Keratinocyte (primary cell): ENCODE measurements around the gene CTNNBL1. TPM values are rescaled to one million over a fixed set of nuclear protein-coding genes. Genes with fewer than 3 reads are reported as not detected.

Experiments used
- DNase-seq: peaks from one replicate; pipeline ENCODE4 v3.0.0-alpha.2; 2011; ENCODE audit warnings: low read depth, missing footprints, low spot score
- FAIRE-seq: peaks from 2 replicates; lab custom pipeline; 2011; peaks lifted over from hg19 to GRCh38; lab: Jason Lieb, UNC
- H2AFZ ChIP-seq: 2 replicates; pipeline ENCODE4 v1.6.0; 2012; ENCODE audit warnings: low read length, control low read depth, inconsistent platforms; ENCODE audit not compliant: control insufficient read depth
- H3K27ac ChIP-seq: 2 replicates; pipeline ENCODE4 v1.5.1; 2011; ENCODE audit warnings: low read length; ENCODE audit not compliant: control insufficient read depth, insufficient read depth
- H3K27me3 ChIP-seq: 3 replicates; pipeline ENCODE4 v1.6.0; 2011; ENCODE audit warnings: low read length; ENCODE audit not compliant: control insufficient read depth, insufficient read depth; ENCODE audit errors: extremely low read depth
- H3K36me3 ChIP-seq, 2 experiments: 2 replicates in 1 of 2; 3 replicates in 1 of 2; pipeline ENCODE4 v1.5.1; 2011; ENCODE audit warnings: low read length in 2 of 2, mild to moderate bottlenecking in 1 of 2; ENCODE audit not compliant: control insufficient read depth in 2 of 2, insufficient read depth in 2 of 2; ENCODE audit errors: extremely low read depth in 1 of 2
- H3K4me1 ChIP-seq: 3 replicates; pipeline ENCODE4 v1.5.1; 2011; ENCODE audit warnings: low read length; ENCODE audit not compliant: control insufficient read depth, insufficient read depth; ENCODE audit errors: extremely low read depth
- H3K4me2 ChIP-seq: 3 replicates; pipeline ENCODE4 v1.6.0; 2011; ENCODE audit warnings: low read depth, low read length; ENCODE audit not compliant: control insufficient read depth, insufficient read depth; ENCODE audit errors: extremely low read depth
- H3K4me3 ChIP-seq, 3 experiments: fragments of 200-600 bp in 1 of 3; sonication (generic) in 1 of 3; 2 replicates in 2 of 3; 3 replicates in 1 of 3; pipeline ENCODE4 v1.5.1; 2011 to 2016; ENCODE audit warnings: low read length in 3 of 3, mild to moderate bottlenecking in 3 of 3, control low read depth in 2 of 3, inconsistent platforms in 1 of 3, low read depth in 1 of 3, mixed read lengths in 1 of 3, mixed run types in 1 of 3, moderate library complexity in 1 of 3; ENCODE audit not compliant: control insufficient read depth in 2 of 3, insufficient read depth in 2 of 3; ENCODE audit errors: extremely low read depth in 1 of 3
- H3K79me2 ChIP-seq: 2 replicates; pipeline ENCODE4 v1.6.0; 2012; ENCODE audit warnings: low read length; ENCODE audit not compliant: control insufficient read depth, insufficient read depth
- H3K9ac ChIP-seq: 3 replicates; pipeline ENCODE4 v1.6.0; 2011; ENCODE audit warnings: low read length; ENCODE audit not compliant: control insufficient read depth, insufficient read depth; ENCODE audit errors: extremely low read depth
- H3K9me1 ChIP-seq: 3 replicates; pipeline ENCODE4 v1.6.0; 2011; ENCODE audit warnings: low read length; ENCODE audit not compliant: control insufficient read depth, insufficient read depth; ENCODE audit errors: extremely low read depth
- H3K9me3 ChIP-seq: 2 replicates; pipeline ENCODE4 v1.5.1; 2012; ENCODE audit warnings: low read depth, low read length; ENCODE audit not compliant: control insufficient read depth
- H4K20me1 ChIP-seq: 3 replicates; pipeline ENCODE4 v1.6.0; 2011; ENCODE audit warnings: low read length; ENCODE audit not compliant: control insufficient read depth, insufficient read depth; ENCODE audit errors: extremely low read depth
- EZH2 ChIP-seq: IDR thresholded peaks from one replicate; pipeline ENCODE4 v1.6.1; 2012; ENCODE audit warnings: inconsistent platforms, mild to moderate bottlenecking, low read length, moderate library complexity
- dilution Hi-C: fragments of 300-500 bp; cut with MboI; formaldehyde crosslinking; loops from one replicate; pipeline ENCODE4 v1.7.0; 2020; ENCODE audit warnings: low sequenced_read_pairs; ENCODE audit not compliant: extremely low pct_ligation_motif_present
- polyA plus RNA-seq, 5 experiments: library from polyadenylated mRNA; depleted of rRNA in 3 of 5; stranded (reverse) in 3 of 5; stranded (forward) in 1 of 5; unstranded in 1 of 5; fragments of >200 nt; gene quantifications; 1 replicate in 1 of 5; 2 replicates in 3 of 5; 3 replicates in 1 of 5; pipeline versions ENCODE4 v1.2.1 to v1.2.3, GENCODE V29; 2011 to 2012; ENCODE audit warnings: missing spikeins in 2 of 5, low read depth in 1 of 5, low replicate concordance in 1 of 5
- TF ChIP-seq, protein P1 (sequence below), 3 experiments: IDR thresholded peaks in 1 of 3; conservative IDR thresholded peaks in 1 of 3; optimal IDR thresholded peaks in 1 of 3; 2 replicates in 2 of 3; 3 replicates in 1 of 3; pipeline versions ENCODE3 to v1.5.1; 2011; ENCODE audit warnings: low read length in 3 of 3, mild to moderate bottlenecking in 3 of 3, moderate library complexity in 2 of 3, control low read depth in 1 of 3, inconsistent platforms in 1 of 3; ENCODE audit not compliant: insufficient read depth in 2 of 3; ENCODE audit errors: extremely low read depth in 1 of 3

CTNNBL1 gene
- polyA plus RNA-seq, 1 donor (not counting 4 experiments of a cell fraction or from before 2014, with no cell fraction given), result 37.0 TPM

DNA sequence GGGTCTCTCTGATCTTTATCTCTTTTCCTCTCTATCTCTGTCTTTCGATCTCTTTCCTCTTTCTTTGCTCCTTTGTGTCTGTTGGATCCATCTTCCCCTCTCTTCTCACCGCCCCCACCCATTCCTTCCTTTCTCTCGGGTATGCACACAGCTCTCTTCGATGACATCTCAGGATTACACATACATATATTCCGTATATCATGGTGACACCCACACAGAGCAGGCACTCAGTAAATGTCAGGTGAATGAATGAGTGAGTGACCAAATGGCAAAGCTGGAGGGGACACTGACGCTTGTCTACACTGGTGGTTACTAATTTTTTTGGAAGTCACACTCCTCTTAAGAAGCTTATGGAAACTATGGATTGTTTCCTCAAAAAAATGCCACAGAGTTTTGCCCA, 219.0 kb downstream of the CTNNBL1 start:
- Histone ChIP-seq H3K4me2 (no peak overlapping the region), H3K4me3 (no peak overlapping the region), H2AFZ (no peak overlapping the region), H4K20me1 (no peaks in the 10 kb centered on the region), H3K36me3 (no peaks in the 10 kb centered on the region), H3K4me1 (no peaks in the 10 kb centered on the region), H3K9ac (no peak overlapping the region), H3K27me3 (peaks cover 76% of the 10 kb centered on the region), H3K9me3 (no peaks in the 10 kb centered on the region), H3K79me2 (no peaks in the 10 kb centered on the region), H3K9me1 (no peaks in the 10 kb centered on the region), H3K27ac (no peak overlapping the region)
- FAIRE-seq (no peak), DNase-seq (no peak)
- no peak for TF ChIP-seq EZH2
- TF ChIP-seq, protein P1, sequence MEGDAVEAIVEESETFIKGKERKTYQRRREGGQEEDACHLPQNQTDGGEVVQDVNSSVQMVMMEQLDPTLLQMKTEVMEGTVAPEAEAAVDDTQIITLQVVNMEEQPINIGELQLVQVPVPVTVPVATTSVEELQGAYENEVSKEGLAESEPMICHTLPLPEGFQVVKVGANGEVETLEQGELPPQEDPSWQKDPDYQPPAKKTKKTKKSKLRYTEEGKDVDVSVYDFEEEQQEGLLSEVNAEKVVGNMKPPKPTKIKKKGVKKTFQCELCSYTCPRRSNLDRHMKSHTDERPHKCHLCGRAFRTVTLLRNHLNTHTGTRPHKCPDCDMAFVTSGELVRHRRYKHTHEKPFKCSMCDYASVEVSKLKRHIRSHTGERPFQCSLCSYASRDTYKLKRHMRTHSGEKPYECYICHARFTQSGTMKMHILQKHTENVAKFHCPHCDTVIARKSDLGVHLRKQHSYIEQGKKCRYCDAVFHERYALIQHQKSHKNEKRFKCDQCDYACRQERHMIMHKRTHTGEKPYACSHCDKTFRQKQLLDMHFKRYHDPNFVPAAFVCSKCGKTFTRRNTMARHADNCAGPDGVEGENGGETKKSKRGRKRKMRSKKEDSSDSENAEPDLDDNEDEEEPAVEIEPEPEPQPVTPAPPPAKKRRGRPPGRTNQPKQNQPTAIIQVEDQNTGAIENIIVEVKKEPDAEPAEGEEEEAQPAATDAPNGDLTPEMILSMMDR (optimal IDR thresholded peaks at IDR 0.05 in 1 of 3, IDR thresholded peaks at IDR 0.05 in 1 of 3, conservative IDR thresholded peaks at IDR 0.05 in 1 of 3; ENCODE audit: extremely low read depth in 1 of 3, insufficient read depth in 2 of 3, low read length in 3 of 3), result no peak
- dilution Hi-C loops, result no loop called here

DNA sequence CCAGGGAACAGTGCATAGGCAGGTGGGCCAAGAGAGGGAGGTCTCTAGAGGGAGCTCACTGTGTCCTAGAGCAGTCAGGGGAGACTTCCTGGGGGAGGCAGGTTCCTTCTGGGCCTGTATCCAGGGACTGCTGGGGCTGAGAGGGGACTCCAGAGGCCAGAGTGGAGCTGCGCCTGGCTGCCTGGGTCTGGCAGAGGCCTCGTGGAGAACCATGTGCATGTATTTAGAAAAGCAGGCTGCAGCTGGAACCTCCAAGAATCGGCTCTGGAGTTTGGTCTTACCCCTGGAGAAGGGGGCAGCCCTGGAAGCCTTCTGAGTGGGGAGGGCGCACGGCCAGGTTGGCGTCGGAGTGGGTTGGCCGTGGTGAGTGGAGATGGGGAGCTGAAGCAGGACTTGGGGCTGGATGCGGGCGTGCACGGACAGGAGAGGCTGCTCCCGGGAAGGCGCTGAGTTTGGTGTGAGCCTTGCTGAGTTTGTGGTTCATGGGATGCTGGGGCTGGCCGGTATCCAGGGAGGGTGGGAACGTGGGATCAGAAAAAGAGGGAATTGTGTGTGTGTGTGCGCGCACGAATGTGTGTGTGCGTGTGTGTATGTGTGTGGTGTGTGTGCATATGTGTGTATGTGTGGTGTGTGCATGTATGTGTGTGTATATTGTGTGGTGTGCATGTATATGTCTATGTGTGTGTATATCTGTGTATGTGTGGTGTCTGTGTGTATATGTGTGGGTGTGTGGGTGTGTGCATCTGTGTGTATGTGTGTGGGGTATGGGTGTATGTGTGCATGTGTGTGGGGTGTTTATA, 219.9 kb downstream of the CTNNBL1 start:
- FAIRE-seq (no peak), DNase-seq (no peak)
- Histone ChIP-seq H3K79me2 (no peaks in the 10 kb centered on the region), H2AFZ (no peak overlapping the region), H3K4me2 (no peak overlapping the region), H4K20me1 (no peaks in the 10 kb centered on the region), H3K27me3 (peaks cover 82% of the 10 kb centered on the region), H3K4me1 (no peaks in the 10 kb centered on the region), H3K9me3 (no peaks in the 10 kb centered on the region), H3K9me1 (no peaks in the 10 kb centered on the region), H3K27ac (no peak overlapping the region), H3K4me3 (no peak overlapping the region), H3K36me3 (no peaks in the 10 kb centered on the region), H3K9ac (no peak overlapping the region)
- TF ChIP-seq, protein P1 (optimal IDR thresholded peaks at IDR 0.05 in 1 of 3, IDR thresholded peaks at IDR 0.05 in 1 of 3, conservative IDR thresholded peaks at IDR 0.05 in 1 of 3; ENCODE audit: extremely low read depth in 1 of 3, insufficient read depth in 2 of 3, low read length in 3 of 3), result no peak
- TF ChIP-seq EZH2, result peak; percentile 30
- dilution Hi-C loops, result no loop called here
